ENCODE data around the gene PDE10A. TPM values are rescaled to one million over a fixed set of nuclear protein-coding genes. Genes with fewer than 3 reads are reported as not detected.
"Not testable (repeated sequence)": the region's sequence is repeated elsewhere in the genome, so short reads cannot be mapped to it uniquely, and the experiment has no call there.

The PDE10A gene
- total and polyA plus RNA-seq, 2 donors: 1.8 to 26.6 TPM

- Histone ChIP-seq H3K4me3 (ENCODE audit: low read depth, low read length) (no peak overlapping the region), H3K4me1 (ENCODE audit: insufficient read depth) (no peaks in the 10 kb centered on the region), H3K27ac (ENCODE audit: low read depth) (no peak overlapping the region), H3K36me3 (ENCODE audit: insufficient read depth) (no peaks in the 10 kb centered on the region)
- no peak for DNase-seq (ENCODE audit: extremely low spot score)
- 75% methylated on average over 22 of the region's 22 CpGs for WGBS
Measured at GRCh38 chr6:165486183-165487137, 176.6 kb downstream of the PDE10A start.

- Histone ChIP-seq H3K27ac (ENCODE audit: low read depth) (no peak overlapping the region), H3K4me3 (ENCODE audit: low read depth, low read length) (no peak overlapping the region), H3K36me3 (ENCODE audit: insufficient read depth) (no peaks in the 10 kb centered on the region), H3K4me1 (ENCODE audit: insufficient read depth) (no peaks in the 10 kb centered on the region)
- 86% methylated on average over 13 of the region's 13 CpGs for WGBS
- no peak for DNase-seq (ENCODE audit: extremely low spot score)
Measured at GRCh38 chr6:165484178-165484889, 178.7 kb downstream of the PDE10A start.

- no peak for DNase-seq (ENCODE audit: extremely low spot score)
- WGBS: 88% methylated on average over 4 of the region's 4 CpGs
- Histone ChIP-seq H3K4me3 (ENCODE audit: low read depth, low read length) (no peak overlapping the region), H3K27ac (ENCODE audit: low read depth) (no peak overlapping the region), H3K4me1 (ENCODE audit: insufficient read depth) (no peaks in the 10 kb centered on the region), H3K36me3 (ENCODE audit: insufficient read depth) (no peaks in the 10 kb centered on the region)
Measured at GRCh38 chr6:165481921-165482320, 181.1 kb downstream of the PDE10A start.

GRCh38 chr6:165480916-165481315 is 182.1 kb downstream of the PDE10A start:
- H3K27ac ChIP-seq (ENCODE audit: low read depth): no peak overlapping the region
- H3K4me3 ChIP-seq (ENCODE audit: low read depth, low read length): no peak overlapping the region
- no peak for DNase-seq (ENCODE audit: extremely low spot score)
- H3K4me1 ChIP-seq (ENCODE audit: insufficient read depth): no peaks in the 10 kb centered on the region
- WGBS: 70% methylated on average over 3 of the region's 3 CpGs
- H3K36me3 ChIP-seq (ENCODE audit: insufficient read depth): no peaks in the 10 kb centered on the region

- Histone ChIP-seq H3K4me1 (ENCODE audit: insufficient read depth) (no peaks in the 10 kb centered on the region), H3K27ac (ENCODE audit: low read depth) (no peak overlapping the region), H3K4me3 (ENCODE audit: low read depth, low read length) (no peak overlapping the region), H3K36me3 (ENCODE audit: insufficient read depth) (no peaks in the 10 kb centered on the region)
- DNase-seq (ENCODE audit: extremely low spot score): no peak
- 98% methylated on average over 1 of the region's 1 CpG for WGBS
Measured at GRCh38 chr6:165478581-165478980, 184.5 kb downstream of the PDE10A start.

GRCh38 chr6:165469483-165469882 is 193.6 kb downstream of the PDE10A start:
- H3K4me3 ChIP-seq (ENCODE audit: low read depth, low read length): no peak overlapping the region
- H3K27ac ChIP-seq (ENCODE audit: low read depth): no peak overlapping the region
- no peaks in the 10 kb centered on the region for H3K4me1 ChIP-seq (ENCODE audit: insufficient read depth)
- no peak for DNase-seq (ENCODE audit: extremely low spot score)
- no peaks in the 10 kb centered on the region for H3K36me3 ChIP-seq (ENCODE audit: insufficient read depth)
- 89% methylated on average over 4 of the region's 4 CpGs for WGBS

- Histone ChIP-seq H3K4me3 (ENCODE audit: low read depth, low read length) (no peak overlapping the region), H3K27ac (ENCODE audit: low read depth) (no peak overlapping the region), H3K4me1 (ENCODE audit: insufficient read depth) (no peaks in the 10 kb centered on the region), H3K36me3 (ENCODE audit: insufficient read depth) (no peaks in the 10 kb centered on the region)
- DNase-seq (ENCODE audit: extremely low spot score): no peak
- WGBS: 53% methylated on average over 9 of the region's 9 CpGs
Measured at GRCh38 chr6:165468340-165469235, 194.5 kb downstream of the PDE10A start.

GRCh38 chr6:165463499-165463898 is 199.5 kb downstream of the PDE10A start:
- H3K4me3 ChIP-seq (ENCODE audit: low read depth, low read length); DNase-seq (ENCODE audit: extremely low spot score); H3K36me3 ChIP-seq (ENCODE audit: insufficient read depth); H3K27ac ChIP-seq (ENCODE audit: low read depth); H3K4me1 ChIP-seq (ENCODE audit: insufficient read depth): not testable (repeated sequence)
- 88% methylated on average over 6 of the region's 6 CpGs for WGBS

- 21% methylated on average over 12 of the region's 12 CpGs for WGBS
- not testable (repeated sequence) for H3K4me1 ChIP-seq (ENCODE audit: insufficient read depth); H3K4me3 ChIP-seq (ENCODE audit: low read depth, low read length); DNase-seq (ENCODE audit: extremely low spot score); H3K36me3 ChIP-seq (ENCODE audit: insufficient read depth); H3K27ac ChIP-seq (ENCODE audit: low read depth)
Measured at GRCh38 chr6:165459605-165460301, 203.3 kb downstream of the PDE10A start.

GRCh38 chr6:165458134-165458533 is 204.9 kb downstream of the PDE10A start:
- WGBS: 85% methylated on average over 6 of the region's 6 CpGs
- DNase-seq (ENCODE audit: extremely low spot score): no peak
- no peak overlapping the region for H3K27ac ChIP-seq (ENCODE audit: low read depth)
- no peaks in the 10 kb centered on the region for H3K4me1 ChIP-seq (ENCODE audit: insufficient read depth)
- no peaks in the 10 kb centered on the region for H3K36me3 ChIP-seq (ENCODE audit: insufficient read depth)
- H3K4me3 ChIP-seq (ENCODE audit: low read depth, low read length): no peak overlapping the region

- no peaks in the 10 kb centered on the region for H3K4me1 ChIP-seq (ENCODE audit: insufficient read depth)
- 27% methylated on average over 3 of the region's 3 CpGs for WGBS
- H3K27ac ChIP-seq (ENCODE audit: low read depth): no peak overlapping the region
- no peaks in the 10 kb centered on the region for H3K36me3 ChIP-seq (ENCODE audit: insufficient read depth)
- no peak for DNase-seq (ENCODE audit: extremely low spot score)
- H3K4me3 ChIP-seq (ENCODE audit: low read depth, low read length): no peak overlapping the region
Measured at GRCh38 chr6:165456286-165456685, 206.8 kb downstream of the PDE10A start.

GRCh38 chr6:165455488-165455887 is 207.6 kb downstream of the PDE10A start:
- Histone ChIP-seq H3K4me3 (ENCODE audit: low read depth, low read length) (no peak overlapping the region), H3K27ac (ENCODE audit: low read depth) (no peak overlapping the region), H3K4me1 (ENCODE audit: insufficient read depth) (no peaks in the 10 kb centered on the region), H3K36me3 (ENCODE audit: insufficient read depth) (no peaks in the 10 kb centered on the region)
- 84% methylated on average over 3 of the region's 3 CpGs for WGBS
- DNase-seq (ENCODE audit: extremely low spot score): no peak

- Histone ChIP-seq H3K27ac (ENCODE audit: low read depth) (no peak overlapping the region), H3K4me1 (ENCODE audit: insufficient read depth) (no peaks in the 10 kb centered on the region), H3K36me3 (ENCODE audit: insufficient read depth) (no peaks in the 10 kb centered on the region), H3K4me3 (ENCODE audit: low read depth, low read length) (no peak overlapping the region)
- WGBS: 91% methylated on average over 2 of the region's 2 CpGs
- no peak for DNase-seq (ENCODE audit: extremely low spot score)
Measured at GRCh38 chr6:165453395-165453794, 209.6 kb downstream of the PDE10A start.

Measured in urinary bladder (tissue), 4 donors.